GM12865 (cell line): Measurements from ENCODE around the gene SMAD7.

Source experiments
- DNase-seq: peaks from one replicate; pipeline ENCODE4 v3.0.0; 2010; ENCODE audit warnings: low read depth
- H3K4me3 ChIP-seq: 2 replicates; pipeline ENCODE4 v1.5.1; 2011; ENCODE audit warnings: mild to moderate bottlenecking, low read depth, low read length, control low read depth
- TF ChIP-seq, protein P1 (sequence below): IDR thresholded peaks from 2 replicates; pipeline ENCODE4 v1.5.1; 2011; ENCODE audit warnings: low read length, control low read depth, low read depth, inconsistent platforms; ENCODE audit not compliant: insufficient read depth; ENCODE audit errors: missing control alignments

The SMAD7 gene

DNA sequence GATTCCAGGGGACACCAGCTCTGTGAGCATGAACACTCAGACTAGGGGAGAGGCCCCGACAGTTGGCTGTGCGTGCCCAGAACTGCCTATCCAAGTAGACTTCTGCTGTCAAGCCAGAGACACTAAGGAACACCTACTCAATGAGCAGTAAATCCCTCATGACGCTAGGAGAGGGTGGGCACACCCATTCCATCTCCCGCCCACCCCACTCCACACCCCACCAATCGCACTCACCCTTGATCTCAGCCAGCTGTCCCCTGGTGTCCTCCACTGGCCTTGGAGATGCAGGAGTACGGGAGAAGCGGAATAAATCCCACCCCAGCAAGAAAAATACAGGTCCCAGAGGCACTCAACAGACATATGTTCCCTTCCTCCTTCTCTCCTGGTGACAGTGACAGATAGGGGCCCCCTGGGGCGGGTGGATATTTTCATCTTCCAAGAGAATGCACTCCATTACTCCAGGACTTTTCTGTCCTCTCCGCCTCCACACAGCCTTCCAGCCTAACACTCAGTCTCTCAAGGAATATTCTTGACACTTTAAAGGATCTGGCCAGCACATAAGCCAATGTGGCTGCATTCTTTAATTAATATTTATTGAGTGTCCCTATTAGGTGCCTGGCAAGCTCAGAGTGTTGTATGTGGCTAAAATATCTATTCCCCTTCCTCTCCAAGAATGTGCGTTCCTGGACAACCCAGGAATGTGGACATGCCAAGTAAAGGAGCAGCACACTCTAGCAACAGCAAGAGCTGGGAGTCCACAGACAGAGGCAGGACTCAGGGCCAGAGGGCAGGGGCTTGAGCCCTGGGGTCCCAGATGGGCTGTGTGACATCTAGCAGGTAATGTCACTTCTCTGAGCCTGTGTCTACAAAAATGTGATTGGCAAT, 13.1 kb upstream of the SMAD7 start:
- TF ChIP-seq, protein P1, sequence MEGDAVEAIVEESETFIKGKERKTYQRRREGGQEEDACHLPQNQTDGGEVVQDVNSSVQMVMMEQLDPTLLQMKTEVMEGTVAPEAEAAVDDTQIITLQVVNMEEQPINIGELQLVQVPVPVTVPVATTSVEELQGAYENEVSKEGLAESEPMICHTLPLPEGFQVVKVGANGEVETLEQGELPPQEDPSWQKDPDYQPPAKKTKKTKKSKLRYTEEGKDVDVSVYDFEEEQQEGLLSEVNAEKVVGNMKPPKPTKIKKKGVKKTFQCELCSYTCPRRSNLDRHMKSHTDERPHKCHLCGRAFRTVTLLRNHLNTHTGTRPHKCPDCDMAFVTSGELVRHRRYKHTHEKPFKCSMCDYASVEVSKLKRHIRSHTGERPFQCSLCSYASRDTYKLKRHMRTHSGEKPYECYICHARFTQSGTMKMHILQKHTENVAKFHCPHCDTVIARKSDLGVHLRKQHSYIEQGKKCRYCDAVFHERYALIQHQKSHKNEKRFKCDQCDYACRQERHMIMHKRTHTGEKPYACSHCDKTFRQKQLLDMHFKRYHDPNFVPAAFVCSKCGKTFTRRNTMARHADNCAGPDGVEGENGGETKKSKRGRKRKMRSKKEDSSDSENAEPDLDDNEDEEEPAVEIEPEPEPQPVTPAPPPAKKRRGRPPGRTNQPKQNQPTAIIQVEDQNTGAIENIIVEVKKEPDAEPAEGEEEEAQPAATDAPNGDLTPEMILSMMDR: no peak
- no peak for DNase-seq
- H3K4me3 ChIP-seq: no peak overlapping the region

DNA sequence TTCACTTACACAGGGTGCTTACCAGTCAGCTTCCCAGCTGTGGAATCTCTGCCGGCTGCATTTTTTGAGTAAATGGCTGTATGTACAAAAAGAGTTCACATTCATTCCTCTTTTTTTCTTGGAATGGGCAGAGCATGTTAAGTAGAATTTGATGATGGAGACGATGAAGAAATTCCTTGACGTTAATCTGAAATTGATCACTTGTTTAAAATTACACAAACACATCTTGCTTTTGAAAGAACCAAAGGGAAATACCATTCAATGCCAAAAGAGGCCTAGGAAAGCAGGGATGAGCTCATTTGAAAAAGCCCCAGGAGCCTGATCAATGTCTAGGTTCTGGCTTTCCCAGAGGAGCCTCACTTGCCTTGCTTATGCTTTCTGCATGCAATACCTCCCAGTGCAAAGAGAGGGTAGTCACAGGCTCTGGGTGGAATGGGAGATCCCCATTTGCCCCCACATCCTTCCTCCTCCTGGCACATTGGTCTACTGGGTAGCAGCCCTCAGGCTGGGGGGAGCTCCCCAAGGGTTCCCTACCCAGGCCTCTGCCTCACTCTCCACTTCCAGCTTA, 12.3 kb upstream of the SMAD7 start:
- no peak overlapping the region for H3K4me3 ChIP-seq
- no peak for DNase-seq
- TF ChIP-seq, protein P1: no peak

DNA sequence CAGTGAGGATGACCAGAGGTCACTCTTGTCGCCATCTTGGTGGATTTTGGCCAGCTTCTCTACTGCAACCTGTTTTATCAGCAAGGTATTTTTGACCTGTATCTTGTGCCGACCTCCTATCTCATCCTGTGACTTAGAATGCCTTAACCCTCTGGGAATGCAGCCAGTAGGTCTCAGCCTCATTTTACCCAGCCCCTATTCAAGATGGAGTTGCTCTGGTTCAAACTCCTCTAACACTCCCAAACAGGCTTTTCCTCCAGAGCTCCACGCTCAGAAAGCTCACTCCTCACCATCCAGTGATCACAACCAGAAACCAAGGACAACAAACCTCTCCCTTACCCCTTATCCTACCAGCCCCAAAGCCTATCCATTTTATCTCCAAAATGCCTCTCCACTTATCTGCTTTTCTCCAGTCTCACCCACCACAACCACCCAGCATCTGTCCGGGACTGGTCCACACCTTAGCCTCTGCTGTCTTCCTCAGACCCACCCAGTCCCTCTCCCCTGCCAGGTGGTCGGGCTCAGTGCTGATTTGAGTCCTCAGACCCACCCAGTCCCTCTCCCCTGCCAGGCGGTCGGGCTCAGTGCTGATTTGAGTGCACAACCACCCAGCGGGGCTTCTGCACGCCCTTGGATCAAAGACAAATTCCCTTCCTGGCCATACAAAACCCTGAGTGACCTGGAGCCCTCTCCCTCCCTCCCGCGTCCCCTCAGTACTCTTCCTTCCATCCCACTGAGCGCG, 11.7 kb upstream of the SMAD7 start:
- TF ChIP-seq, protein P1: no peak

DNA sequence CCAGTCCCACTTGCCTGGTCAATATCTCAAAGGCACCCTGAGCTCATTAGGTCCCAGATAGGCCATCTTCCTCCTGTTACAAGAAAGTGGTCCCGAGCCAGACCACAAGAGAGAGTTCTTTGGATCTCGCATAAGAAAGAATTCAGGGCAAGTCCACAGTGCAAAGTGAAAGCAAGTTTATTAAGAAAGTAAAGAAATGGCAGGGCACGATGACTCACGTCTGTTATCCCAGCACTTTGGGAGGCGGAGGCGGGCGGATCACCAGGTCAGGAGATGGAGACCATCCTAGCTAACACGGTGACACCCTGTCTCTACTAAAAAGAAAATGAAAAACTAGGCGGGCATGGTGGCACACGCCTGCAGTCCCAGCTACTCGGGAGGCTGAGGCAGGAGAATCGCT, 10.8 kb upstream of the SMAD7 start:
- no peak for DNase-seq
- TF ChIP-seq, protein P1: no peak
- no peak overlapping the region for H3K4me3 ChIP-seq

More for the DNA sequence above, 11.7 kb upstream of the SMAD7 start:
- no peak overlapping the region for H3K4me3 ChIP-seq
- DNase-seq: no peak

DNA sequence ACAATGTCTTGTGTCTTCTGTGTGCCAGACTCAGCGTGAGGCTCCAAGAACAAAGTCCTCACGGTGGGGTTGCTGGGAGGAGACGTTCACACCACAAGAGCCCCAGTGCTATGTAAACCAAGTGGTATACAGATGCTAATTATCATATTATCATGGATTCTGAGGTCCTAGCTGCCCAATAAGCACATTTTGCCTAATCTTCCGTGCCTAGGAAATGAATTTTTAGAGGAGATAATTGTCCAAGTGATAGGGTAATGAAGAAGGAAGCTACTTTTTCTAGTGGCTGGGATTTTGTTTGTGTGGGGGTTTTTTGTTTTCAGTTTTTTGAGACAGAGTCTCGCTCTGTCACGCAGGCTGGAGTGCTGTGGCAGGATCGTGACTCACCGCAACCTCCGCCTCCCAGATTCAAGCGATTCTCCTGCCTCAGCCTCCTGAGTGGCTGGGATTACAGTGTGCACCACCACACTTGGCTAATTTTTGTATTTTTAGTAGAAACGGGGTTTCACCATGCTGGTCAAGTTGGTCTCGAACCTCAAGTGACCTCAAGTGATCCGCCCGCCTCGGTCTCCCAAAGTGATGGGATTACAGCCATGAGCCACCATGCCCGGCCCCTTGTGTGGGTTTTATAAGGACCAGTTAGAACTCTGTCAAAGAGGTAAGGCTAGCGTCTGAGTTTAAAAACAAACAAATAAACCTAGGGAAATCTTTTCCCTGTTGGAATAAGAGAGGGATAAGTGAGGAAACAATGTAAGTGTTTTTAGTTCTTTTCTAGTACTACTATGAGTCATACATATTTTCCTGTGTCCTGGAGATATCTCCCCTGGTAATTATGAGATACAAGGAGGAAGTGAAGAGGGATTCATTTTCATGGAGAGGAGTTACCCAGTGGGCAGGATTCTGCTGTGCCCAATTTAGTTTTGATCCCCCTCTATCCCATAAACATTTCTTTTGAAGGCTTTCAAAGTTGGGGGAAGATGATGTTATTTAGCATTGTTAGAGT, 9.5 kb upstream of the SMAD7 start:
- DNase-seq: no peak
- TF ChIP-seq, protein P1: no peak

DNA sequence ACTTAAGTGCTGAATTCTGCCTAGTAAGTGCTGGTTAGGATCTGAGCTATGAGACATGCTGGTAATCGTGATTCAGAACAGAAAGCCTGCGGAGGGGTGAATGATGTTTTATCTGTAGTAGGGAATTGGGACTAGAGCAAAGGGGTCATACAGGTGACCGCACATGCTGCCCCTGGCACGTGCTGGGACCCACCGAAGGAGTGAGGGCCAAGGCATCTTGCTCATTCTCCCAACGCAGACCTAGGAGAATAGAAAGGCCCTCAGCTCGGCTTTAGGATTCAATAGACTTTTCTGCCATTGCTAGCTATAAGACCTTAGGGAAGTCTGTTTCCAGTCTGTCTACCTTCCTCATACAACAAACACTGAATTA, 8.8 kb upstream of the SMAD7 start:
- no peak overlapping the region for H3K4me3 ChIP-seq
- no peak for DNase-seq

More for the DNA sequence above, 9.5 kb upstream of the SMAD7 start:
- H3K4me3 ChIP-seq: no peak overlapping the region

More for the DNA sequence above, 8.8 kb upstream of the SMAD7 start:
- TF ChIP-seq, protein P1: no peak
